Panc1 (cell line): ENCODE measurements around the gene DNAJC18. TPM values are rescaled to one million over a fixed set of nuclear protein-coding genes. Genes with fewer than 3 reads are reported as not detected.
A peak's percentile ranks its signal among the peaks of the same experiment; 100 is the strongest.

Experiments used
- ATAC-seq: fragments of 200-7000 bp; cut with Tn5 transposase; 2 replicates; pipeline ENCODE4 v1.9.1; 2020; ENCODE audit warnings: mild to moderate bottlenecking, moderate library complexity
- BruUV-seq: library from RNA; stranded (reverse); fragments of 400-500 nt; replicated peaks from 2 replicates; lab custom pipeline; 2021; lab: Mats Ljungman, UMichigan
- CTCF ChIA-PET: fragments of 300-600 bp; sonication (Branson Sonifier 250); formaldehyde crosslinking; loops from one replicate; lab custom pipeline; 2022; ENCODE audit warnings: antibody characterized with exemption; lab: Charles Lee
- POLR2A ChIA-PET: fragments of 300-600 bp; sonication (Branson Sonifier 250); formaldehyde crosslinking; loops from one replicate; lab custom pipeline; 2022; ENCODE audit warnings: antibody characterized with exemption; lab: Charles Lee
- DNase-seq: peaks from one replicate; pipeline ENCODE4 v3.0.0-alpha.2; 2010; ENCODE audit warnings: low read depth, low spot score
- H3K27ac ChIP-seq: 2 replicates; pipeline ENCODE4 v1.5.1; 2011; ENCODE audit warnings: mild to moderate bottlenecking, low read length, inconsistent platforms
- H3K27me3 ChIP-seq: fragments of 200-500 bp; sonication (Bioruptor generic); 2 replicates; pipeline ENCODE4 v1.6.0; 2014; ENCODE audit warnings: low read length, inconsistent platforms; ENCODE audit not compliant: control insufficient read depth, insufficient read depth
- H3K36me3 ChIP-seq: fragments of 200-500 bp; sonication (Bioruptor generic); 2 replicates; pipeline ENCODE4 v1.5.1; 2014; ENCODE audit warnings: inconsistent platforms, mild to moderate bottlenecking, low read length, moderate library complexity; ENCODE audit not compliant: control insufficient read depth, insufficient read depth
- H3K4me1 ChIP-seq: 2 replicates; pipeline ENCODE4 v1.5.1; 2011; ENCODE audit warnings: inconsistent platforms, mild to moderate bottlenecking, low read length, moderate library complexity; ENCODE audit not compliant: control insufficient read depth, insufficient read depth
- H3K4me3 ChIP-seq, 2 experiments: 2 replicates each; pipeline ENCODE4 v1.5.1; 2011 to 2012; ENCODE audit warnings: low read depth in 2 of 2, low read length in 2 of 2, mild to moderate bottlenecking in 2 of 2, inconsistent platforms in 1 of 2, moderate library complexity in 1 of 2
- H3K9me3 ChIP-seq: fragments of 200-500 bp; sonication (Bioruptor generic); 2 replicates; pipeline ENCODE4 v1.5.1; 2014; ENCODE audit warnings: low read depth, mild to moderate bottlenecking, inconsistent platforms, low read length, moderate library complexity; ENCODE audit not compliant: control insufficient read depth, insufficient read depth
- CTCF ChIP-seq: fragments of 450-650 bp; IDR thresholded peaks from 2 replicates; pipeline ENCODE4 v1.5.1; 2017; ENCODE audit warnings: mild to moderate bottlenecking
- POLR2AphosphoS5 ChIP-seq: IDR thresholded peaks from 2 replicates; pipeline ENCODE4 v1.6.1; 2012; ENCODE audit warnings: mild to moderate bottlenecking, low read depth, low read length, moderate library complexity
- REST ChIP-seq, 2 experiments: IDR thresholded peaks; 2 replicates each; pipeline ENCODE4 v1.6.1; 2011 to 2012; ENCODE audit warnings: low read depth in 2 of 2, control low read depth in 1 of 2, low read length in 1 of 2, mild to moderate bottlenecking in 1 of 2, moderate library complexity in 1 of 2; ENCODE audit not compliant: insufficient read depth in 1 of 2
- SIN3A ChIP-seq: IDR thresholded peaks from 2 replicates; pipeline ENCODE4 v1.6.1; 2012; ENCODE audit warnings: low read depth, mild to moderate bottlenecking, low read length, moderate library complexity, borderline replicate concordance; ENCODE audit not compliant: insufficient read depth
- TCF7L2 ChIP-seq: IDR thresholded peaks from 2 replicates; pipeline ENCODE4 v1.6.1; 2011; ENCODE audit warnings: mild to moderate bottlenecking, low read depth, low read length, inconsistent platforms
- in situ Hi-C: cut with HindIII; loops from 2 replicates; pipeline ENCODE4 v1.10.0; 2016; ENCODE audit warnings: low sequenced_read_pairs, low pct_unique_long_range_greater_than_20kb
- intact Hi-C: fragments of 100-400 bp; cut with micrococcal nuclease; formaldehyde crosslinking; loops from one replicate; pipeline ENCODE4 v1.10.0; 2022; ENCODE audit not compliant: unreplicated experiment
- total RNA-seq: library from RNA; stranded (reverse); gene quantifications from one replicate; pipeline ENCODE4 v1.2.1, GENCODE V29; 2021; ENCODE audit not compliant: unreplicated experiment

Gene DNAJC18
- total RNA-seq, 1 experiment from 2014 or later = 8.8 TPM

GRCh38 chr5:139403418-139403786 lies 35.9 kb downstream of the DNAJC18 start:
- TF ChIP-seq CTCF (no peak), POLR2AphosphoS5 (no peak), REST (IDR thresholded peaks at IDR 0.05; ENCODE audit: insufficient read depth in 1 of 2, low read depth in 2 of 2, low read length in 1 of 2) (no peak), TCF7L2 (no peak), SIN3A (no peak)
- in situ Hi-C loops (loop anchor here (25.0 kb wide), 1 partner anchor 109 kb away; no protein-coding TSS in a partner anchor), intact Hi-C loops (no loop called here)
- BruUV-seq = TSS peak; percentile 97
- Histone ChIP-seq H3K27ac (peak overlapping the region; percentile 91), H3K36me3 (no peaks in the 10 kb centered on the region), H3K27me3 (no peaks in the 10 kb centered on the region), H3K9me3 (no peaks in the 10 kb centered on the region), H3K4me3 (peak overlapping the region; percentile 53 to 71), H3K4me1 (peaks cover 14% of the 10 kb centered on the region)
- CTCF ChIA-PET = no interaction called here
- peak; percentile 37 for ATAC-seq
- POLR2A ChIA-PET = interaction anchor here (0.6 to 0.7 kb wide), 3 partner anchors 9 to 443 kb away, joined by 4 to 5 read pairs (median 5); no protein-coding TSS in a partner anchor
- DNase-seq = no peak

- ChIA-PET POLR2A (no interaction called here), CTCF (no interaction called here)
- Histone ChIP-seq H3K27ac (peak overlapping the region; percentile 91; the same call in 1 of the 2 replicates), H3K9me3 (no peaks in the 10 kb centered on the region), H3K4me1 (peaks cover 14% of the 10 kb centered on the region), H3K27me3 (no peaks in the 10 kb centered on the region), H3K36me3 (no peaks in the 10 kb centered on the region), H3K4me3 (no peak overlapping the region; a peak in 1 of 4 replicates)
- no peak for ATAC-seq
- no TSS peak for BruUV-seq
- DNase-seq = no peak
- intact Hi-C loops (no loop called here), in situ Hi-C loops (loop anchor here (25.0 kb wide), 1 partner anchor 110 kb away; no protein-coding TSS in a partner anchor)
- TF ChIP-seq TCF7L2 = no peak
- peak; percentile 83 for TF ChIP-seq CTCF
These were observed 36.7 kb downstream of the DNAJC18 start for GRCh38 chr5:139402561-139403158.
